HEK293T (cell line): ENCODE results near the gene UBAC1.

Experiments used
- CTCF ChIA-PET: fragments of 350-600 bp; formaldehyde crosslinking; extraction: SDS; loops from one replicate; lab custom pipeline; 2021; ENCODE audit warnings: antibody characterized with exemption, inconsistent platforms; lab: Yijun Ruan, JAX
- POLR2A ChIA-PET: fragments of 350-600 bp; formaldehyde crosslinking; extraction: SDS; loops from one replicate; lab custom pipeline; 2020; ENCODE audit warnings: antibody characterized with exemption, inconsistent platforms; lab: Yijun Ruan, JAX
- DNase-seq: peaks from one replicate; pipeline ENCODE4 v3.0.0; 2012; ENCODE audit warnings: mixed read lengths; ENCODE audit errors: extremely low spot score
- ARNT ChIP-seq: fragments of 450-650 bp; IDR thresholded peaks from 2 replicates; pipeline ENCODE4 v1.6.1; 2017; ENCODE audit warnings: mild to moderate bottlenecking
- BHLHE40 ChIP-seq: fragments of 450-650 bp; IDR thresholded peaks from 2 replicates; pipeline ENCODE4 v1.6.1; 2016; ENCODE audit warnings: mild to moderate bottlenecking, moderate library complexity, borderline replicate concordance
- CTBP1 ChIP-seq: fragments of 450-650 bp; IDR thresholded peaks from 2 replicates; pipeline ENCODE4 v1.6.1; 2016; ENCODE audit warnings: borderline replicate concordance
- ELF4 ChIP-seq: fragments of 450-650 bp; IDR thresholded peaks from 2 replicates; pipeline ENCODE4 v1.6.1; 2017; ENCODE audit warnings: antibody characterized with exemption
- FOXA1 ChIP-seq: fragments of 450-650 bp; IDR thresholded peaks from 2 replicates; pipeline ENCODE4 v1.6.1; 2016; ENCODE audit warnings: mild to moderate bottlenecking
- FOXK2 ChIP-seq: fragments of 450-650 bp; IDR thresholded peaks from 2 replicates; pipeline ENCODE4 v1.6.1; 2016; ENCODE audit warnings: mild to moderate bottlenecking
- FOXM1 ChIP-seq: fragments of 450-650 bp; IDR thresholded peaks from 2 replicates; pipeline ENCODE4 v1.6.1; 2017; ENCODE audit warnings: mild to moderate bottlenecking, borderline replicate concordance
- HDGF ChIP-seq: fragments of 450-650 bp; IDR thresholded peaks from 2 replicates; pipeline ENCODE4 v1.6.1; 2017; ENCODE audit warnings: antibody characterized with exemption, borderline replicate concordance
- L3MBTL2 ChIP-seq: fragments of 450-650 bp; conservative IDR thresholded peaks from 2 replicates; pipeline ENCODE4 v1.6.1; 2016; ENCODE audit warnings: mild to moderate bottlenecking
- LEF1 ChIP-seq: fragments of 450-650 bp; IDR thresholded peaks from 2 replicates; pipeline ENCODE4 v1.6.1; 2017; ENCODE audit warnings: mild to moderate bottlenecking, borderline replicate concordance
- NFRKB ChIP-seq: fragments of 450-650 bp; IDR thresholded peaks from 2 replicates; pipeline ENCODE4 v1.6.1; 2016; ENCODE audit warnings: mild to moderate bottlenecking, moderate library complexity
- SP1 ChIP-seq: fragments of 450-650 bp; IDR thresholded peaks from 2 replicates; pipeline ENCODE4 v1.6.1; 2017
- SUZ12 ChIP-seq: fragments of 450-650 bp; IDR thresholded peaks from 2 replicates; pipeline ENCODE4 v1.6.1; 2016; ENCODE audit warnings: mild to moderate bottlenecking
- TARDBP ChIP-seq: fragments of 450-650 bp; IDR thresholded peaks from 2 replicates; pipeline ENCODE4 v1.6.1; 2016
- ZNF384 ChIP-seq: fragments of 450-650 bp; IDR thresholded peaks from 2 replicates; pipeline ENCODE4 v1.6.1; 2016
- TF ChIP-seq, protein P1 (sequence below): fragments of 450-650 bp; IDR thresholded peaks from 2 replicates; pipeline ENCODE4 v1.6.1; 2016

UBAC1 gene

DNA sequence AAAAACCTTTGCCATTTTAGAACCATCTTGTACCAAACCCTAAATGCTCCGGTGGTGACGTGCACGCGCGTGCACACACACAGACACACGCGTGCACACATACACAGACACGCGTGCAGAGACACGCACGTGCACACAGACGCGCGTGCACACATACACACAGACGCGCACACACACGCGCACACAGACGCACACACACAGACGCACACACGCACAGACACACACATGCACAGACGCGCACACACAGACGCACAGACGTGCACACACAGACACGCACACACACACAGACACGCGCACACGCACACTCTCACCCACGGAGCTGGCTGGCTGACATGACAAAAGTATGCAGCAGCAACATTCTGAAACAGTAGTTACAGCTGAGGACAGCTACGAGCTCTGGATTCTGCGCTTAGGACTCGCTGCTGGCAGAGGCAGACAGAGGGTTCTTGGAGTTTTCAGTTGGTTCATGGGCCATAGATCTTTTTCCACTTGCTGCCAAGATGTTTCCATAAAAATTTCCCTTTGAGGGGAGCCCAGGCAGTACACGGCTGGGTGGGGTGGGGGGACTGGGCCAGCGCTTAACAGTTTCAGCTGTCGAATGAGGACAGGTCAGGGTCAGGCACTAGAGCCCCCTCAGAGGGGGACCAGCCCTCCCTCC, 46.2 kb upstream of the UBAC1 start:
- ChIA-PET POLR2A (interaction anchor here (0.8 kb wide), 1 partner anchor 12 kb away, joined by 3 read pairs; no protein-coding TSS in a partner anchor), CTCF (interaction anchor here (0.6 kb wide), 1 partner anchor 49 kb away, joined by 3 read pairs; no protein-coding TSS in a partner anchor)
- TF ChIP-seq NFRKB (no peak), HDGF (no peak), FOXA1 (no peak), BHLHE40 (no peak), SUZ12 (no peak), TARDBP (no peak), CTBP1 (no peak), ELF4 (no peak), FOXK2 (no peak), L3MBTL2 (no peak), FOXM1 (no peak), ARNT (no peak), SP1 (no peak), ZNF384 (no peak), LEF1 (no peak)
- TF ChIP-seq, protein P1, sequence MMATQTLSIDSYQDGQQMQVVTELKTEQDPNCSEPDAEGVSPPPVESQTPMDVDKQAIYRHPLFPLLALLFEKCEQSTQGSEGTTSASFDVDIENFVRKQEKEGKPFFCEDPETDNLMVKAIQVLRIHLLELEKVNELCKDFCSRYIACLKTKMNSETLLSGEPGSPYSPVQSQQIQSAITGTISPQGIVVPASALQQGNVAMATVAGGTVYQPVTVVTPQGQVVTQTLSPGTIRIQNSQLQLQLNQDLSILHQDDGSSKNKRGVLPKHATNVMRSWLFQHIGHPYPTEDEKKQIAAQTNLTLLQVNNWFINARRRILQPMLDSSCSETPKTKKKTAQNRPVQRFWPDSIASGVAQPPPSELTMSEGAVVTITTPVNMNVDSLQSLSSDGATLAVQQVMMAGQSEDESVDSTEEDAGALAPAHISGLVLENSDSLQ: no peak
- no peak for DNase-seq

DNA sequence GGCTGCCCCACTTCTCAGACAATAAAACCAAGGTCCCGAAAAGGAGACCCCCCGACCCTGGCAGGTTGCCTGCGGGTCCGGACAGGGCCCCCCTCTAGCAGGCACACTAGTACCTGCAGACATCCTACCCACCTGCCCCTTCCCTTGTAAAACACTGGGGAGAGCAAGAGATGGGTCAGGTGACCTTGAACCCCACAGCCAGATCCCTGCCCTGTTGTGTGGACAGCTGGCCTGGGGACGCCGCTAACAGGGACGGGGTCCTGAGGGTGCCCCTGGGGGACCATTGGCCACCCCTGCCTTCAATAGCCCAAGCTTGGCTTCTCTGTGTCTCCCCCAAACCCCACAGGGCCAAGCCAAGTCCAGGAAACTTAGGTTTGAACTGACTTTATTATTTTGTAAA, 45.0 kb upstream of the UBAC1 start:
- TF ChIP-seq SP1 (no peak), FOXM1 (no peak), LEF1 (no peak), BHLHE40 (no peak)
- CTCF ChIA-PET: no interaction called here
- no peak for DNase-seq
- POLR2A ChIA-PET: no interaction called here

DNA sequence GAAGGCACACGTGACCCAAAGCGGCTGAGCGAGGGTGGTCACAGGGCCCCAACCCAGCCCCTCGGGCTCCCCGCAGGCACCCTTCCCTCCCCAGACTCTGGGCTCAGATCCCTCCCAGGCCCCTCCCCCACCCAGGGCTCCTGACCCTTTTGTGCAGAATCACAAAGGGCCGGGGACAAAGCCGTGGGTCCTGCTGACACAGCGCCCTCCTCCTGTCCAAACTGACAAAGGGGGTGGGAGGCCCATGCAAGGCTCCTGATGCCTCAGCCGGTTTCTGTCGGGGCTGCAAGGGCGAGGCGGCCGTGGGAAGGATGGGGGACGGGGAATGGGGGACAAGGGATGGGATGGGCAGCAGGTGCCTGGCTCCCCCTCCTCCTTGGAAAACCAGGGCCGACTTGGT, 43.5 kb upstream of the UBAC1 start:
- no peak for DNase-seq
- POLR2A ChIA-PET: no interaction called here

DNA sequence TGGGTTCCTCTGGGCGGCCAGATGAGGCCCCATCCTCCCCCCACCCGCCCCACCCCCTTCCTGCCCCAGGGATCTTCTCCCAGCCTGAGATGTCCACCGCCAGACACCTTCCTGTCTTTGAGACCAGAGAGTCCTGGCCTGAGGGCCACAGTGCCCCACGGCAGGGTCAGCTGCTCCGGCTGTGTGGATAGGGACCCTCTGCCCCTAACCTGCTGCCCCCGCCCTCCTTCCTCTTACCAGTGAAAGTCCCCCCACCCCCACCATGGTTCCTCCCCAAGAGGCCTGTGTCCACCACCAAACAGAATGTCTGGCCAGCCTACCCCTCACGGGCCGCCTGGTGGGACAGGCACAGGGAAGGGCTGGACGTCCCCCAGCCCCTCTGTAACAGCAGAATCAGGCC, 43.0 kb upstream of the UBAC1 start:
- TF ChIP-seq, protein P1: no peak
- TF ChIP-seq FOXM1 (no peak), SUZ12 (no peak), FOXK2 (no peak)
- POLR2A ChIA-PET: no interaction called here
- DNase-seq: no peak
- CTCF ChIA-PET: no interaction called here

More for the DNA sequence above, 43.5 kb upstream of the UBAC1 start:
- CTCF ChIA-PET: no interaction called here
- TF ChIP-seq LEF1 (no peak), FOXK2 (no peak), FOXM1 (no peak), NFRKB (no peak), BHLHE40 (no peak), SP1 (no peak), HDGF (no peak), CTBP1 (no peak), SUZ12 (no peak), ZNF384 (no peak), FOXA1 (no peak), ARNT (no peak), TARDBP (no peak), L3MBTL2 (no peak), ELF4 (no peak)
- TF ChIP-seq, protein P1: no peak

DNA sequence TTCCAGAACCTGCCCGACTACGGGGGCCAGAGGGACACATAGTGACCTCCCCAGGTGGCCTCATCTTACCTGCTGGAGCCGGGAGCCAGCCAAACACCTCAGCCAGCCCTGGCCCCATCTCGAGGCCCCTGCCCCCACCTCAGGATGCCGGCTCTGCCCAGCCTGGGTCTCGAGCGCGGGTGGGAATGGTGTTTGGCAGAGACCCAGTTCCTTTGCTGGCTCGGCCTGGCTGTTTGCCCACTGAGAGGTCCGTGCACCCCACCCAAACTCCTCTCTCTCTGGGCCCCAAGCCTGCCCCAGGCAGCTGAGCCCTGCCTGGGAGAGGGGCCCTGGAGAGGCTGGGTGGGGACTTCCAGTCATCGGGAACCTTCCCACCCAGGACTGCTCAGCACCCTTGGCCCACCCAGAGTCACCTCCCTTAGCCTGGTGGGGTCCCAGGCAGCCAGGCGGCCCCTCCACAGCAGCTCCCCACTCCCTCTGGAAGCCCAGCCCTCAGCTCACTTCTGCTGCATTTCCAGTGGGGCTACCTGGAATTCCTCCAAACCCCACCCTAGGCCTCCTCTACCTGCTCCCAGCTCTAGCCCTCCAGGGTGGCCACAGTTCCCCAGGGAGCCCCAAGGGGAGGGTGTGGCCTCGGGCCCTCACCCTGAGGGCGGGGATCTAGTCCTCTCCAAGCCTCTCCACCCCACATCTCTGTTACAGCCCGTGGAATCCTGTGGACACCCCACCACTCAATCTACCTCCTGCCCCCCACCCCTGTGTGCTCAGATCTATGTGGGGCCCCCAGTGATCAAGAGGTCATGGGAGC, 42.4 kb upstream of the UBAC1 start:
- TF ChIP-seq ELF4 (no peak), FOXK2 (no peak), ZNF384 (no peak), NFRKB (no peak), FOXA1 (no peak), SP1 (no peak), HDGF (no peak), BHLHE40 (no peak), SUZ12 (no peak), L3MBTL2 (no peak), FOXM1 (no peak), TARDBP (no peak), CTBP1 (no peak), LEF1 (no peak), ARNT (no peak)
- TF ChIP-seq, protein P1: no peak
- no peak for DNase-seq
- CTCF ChIA-PET: no interaction called here
- POLR2A ChIA-PET: no interaction called here
